Activated T-cell treated with anti-CD3 and anti-CD28 coated beads, Interleukin-2, amount 50 U/mL, for 4 hours (primary cell): ENCODE results near the gene SPATS2L. TPM values are rescaled to one million over a fixed set of nuclear protein-coding genes. Genes with fewer than 3 reads are reported as not detected.

Experiments
- ATAC-seq, 2 donors: fragments of 200-7000 bp; cut with Tn5 transposase; one replicate each; pipeline ENCODE4 v1.10.0; 2021
- DNase-seq: peaks from one replicate; pipeline ENCODE4 v3.0.0-alpha.2; 2020
- H3K27me3 Mint-ChIP-seq: one replicate; pipeline ENCODE4 v1.8.0; 2021; ENCODE audit warnings: low read depth, mixed read lengths
- H3K36me3 Mint-ChIP-seq: one replicate; pipeline ENCODE4 v1.8.0; 2022; ENCODE audit warnings: mixed read lengths; ENCODE audit not compliant: insufficient read depth
- H3K4me1 Mint-ChIP-seq: one replicate; pipeline ENCODE4 v1.8.0; 2021; ENCODE audit warnings: low read depth, mixed read lengths
- H3K4me3 Mint-ChIP-seq: one replicate; pipeline ENCODE4 v1.8.0; 2021; ENCODE audit warnings: mild to moderate bottlenecking, moderate library complexity, mixed read lengths
- H3K9me3 Mint-ChIP-seq: one replicate; pipeline ENCODE4 v1.8.0; 2021; ENCODE audit warnings: mixed read lengths
- total RNA-seq, 3 donors: library from RNA; stranded (reverse); gene quantifications; one replicate each; pipeline ENCODE4 v1.2.1, GENCODE V29; 2021

Gene SPATS2L
- total RNA-seq, 3 donors from 2014 or later = 6.6 to 9.5 (median 8.8) TPM

GRCh38 chr2:200378652-200379290, 72.3 kb downstream of the SPATS2L start:
- Mint-ChIP-seq H3K4me3 (no peak overlapping the region), H3K36me3 (no peaks in the 10 kb centered on the region), H3K27me3 (no peaks in the 10 kb centered on the region), H3K9me3 (no peaks in the 10 kb centered on the region), H3K4me1 (peaks cover 58% of the 10 kb centered on the region)
- no peak for DNase-seq
- no peak for ATAC-seq

GRCh38 chr2:200379481-200380090, 73.1 kb downstream of the SPATS2L start:
- DNase-seq (no peak), ATAC-seq (no peak)
- no peaks in the 10 kb centered on the region for H3K36me3 Mint-ChIP-seq
- no peak overlapping the region for H3K4me3 Mint-ChIP-seq
- H3K27me3 Mint-ChIP-seq = no peaks in the 10 kb centered on the region
- no peaks in the 10 kb centered on the region for H3K9me3 Mint-ChIP-seq
- H3K4me1 Mint-ChIP-seq = peaks cover 51% of the 10 kb centered on the region

- Mint-ChIP-seq H3K4me3 (no peak overlapping the region), H3K27me3 (no peaks in the 10 kb centered on the region), H3K36me3 (no peaks in the 10 kb centered on the region), H3K4me1 (peaks cover 48% of the 10 kb centered on the region), H3K9me3 (no peaks in the 10 kb centered on the region)
- no peak for ATAC-seq
- no peak for DNase-seq
These were observed 73.6 kb downstream of the SPATS2L start for GRCh38 chr2:200380091-200380561.

GRCh38 chr2:200380833-200381542, 74.5 kb downstream of the SPATS2L start:
- no peaks in the 10 kb centered on the region for H3K36me3 Mint-ChIP-seq
- ATAC-seq (no peak), DNase-seq (no peak)
- peaks cover 40% of the 10 kb centered on the region for H3K4me1 Mint-ChIP-seq
- H3K4me3 Mint-ChIP-seq = no peak overlapping the region
- no peaks in the 10 kb centered on the region for H3K27me3 Mint-ChIP-seq
- H3K9me3 Mint-ChIP-seq = no peaks in the 10 kb centered on the region

DNA sequence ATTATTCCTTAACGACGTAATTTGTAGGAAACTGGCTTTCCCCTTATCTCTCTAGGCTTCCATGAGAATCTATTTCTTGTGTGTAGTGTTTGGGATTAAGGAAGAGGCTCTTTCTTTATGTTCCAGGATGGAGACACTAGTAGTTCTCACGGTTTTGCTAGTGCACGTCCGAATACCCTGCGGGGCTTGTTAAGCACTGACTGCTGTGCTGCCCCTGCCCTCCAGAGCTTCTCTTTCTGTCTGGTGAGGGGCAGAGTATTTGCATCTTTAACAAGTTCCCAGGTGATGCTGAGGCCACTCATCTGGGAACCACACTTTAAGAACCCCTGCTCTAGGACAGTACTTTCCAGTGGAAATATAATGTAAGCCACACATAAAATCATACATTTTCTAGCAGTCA, 76.4 kb downstream of the SPATS2L start:
- no peak for ATAC-seq
- Mint-ChIP-seq H3K27me3 (no peaks in the 10 kb centered on the region), H3K36me3 (no peaks in the 10 kb centered on the region), H3K9me3 (no peaks in the 10 kb centered on the region), H3K4me1 (peaks cover 22% of the 10 kb centered on the region), H3K4me3 (no peak overlapping the region)
- DNase-seq = no peak

DNA sequence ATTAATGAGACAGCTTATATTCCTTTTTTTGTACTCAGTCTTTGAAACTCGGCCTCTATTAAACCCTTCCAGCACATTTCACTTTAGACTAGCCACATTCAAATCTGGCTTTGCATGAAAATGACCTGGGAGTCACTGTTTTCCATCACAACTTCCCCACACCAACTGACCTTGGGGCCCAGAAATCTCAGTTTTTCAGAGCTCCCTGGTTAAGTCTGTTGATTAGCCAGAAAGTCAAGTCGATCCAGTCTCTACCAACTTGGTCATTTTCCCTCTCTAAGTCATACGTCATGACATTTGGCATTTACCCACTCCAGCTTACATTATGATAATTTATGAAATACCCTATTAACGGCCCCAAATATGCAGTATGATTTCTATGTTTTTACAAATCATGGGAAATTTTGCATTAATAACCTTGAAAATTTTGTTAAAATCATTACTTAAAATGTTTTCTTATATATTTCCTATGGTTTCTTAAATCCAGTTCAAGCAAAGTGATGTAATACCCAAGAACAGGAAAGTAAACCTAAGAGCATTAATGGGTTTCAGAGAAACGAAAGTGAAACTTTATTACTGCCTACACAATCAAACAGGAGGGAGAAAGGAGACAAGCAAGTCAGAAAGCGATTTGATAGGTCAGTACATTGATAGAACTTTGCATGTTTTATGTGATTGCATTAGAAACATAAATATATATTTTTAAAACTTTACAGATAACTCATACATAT, 77.1 kb downstream of the SPATS2L start:
- no peaks in the 10 kb centered on the region for H3K27me3 Mint-ChIP-seq

GRCh38 chr2:200385063-200385635, 78.7 kb downstream of the SPATS2L start:
- H3K4me1 Mint-ChIP-seq = peaks cover 17% of the 10 kb centered on the region
- ATAC-seq (no peak), DNase-seq (no peak)
- no peaks in the 10 kb centered on the region for H3K9me3 Mint-ChIP-seq
- peaks cover 6% of the 10 kb centered on the region for H3K36me3 Mint-ChIP-seq
- no peak overlapping the region for H3K4me3 Mint-ChIP-seq
- no peaks in the 10 kb centered on the region for H3K27me3 Mint-ChIP-seq

More for the DNA sequence above, 77.1 kb downstream of the SPATS2L start:
- Mint-ChIP-seq H3K4me3 (peak overlapping the region; percentile 45), H3K36me3 (no peaks in the 10 kb centered on the region), H3K9me3 (no peaks in the 10 kb centered on the region), H3K4me1 (peaks cover 19% of the 10 kb centered on the region)
- DNase-seq (no peak), ATAC-seq (peak in 1 of 2 donors; percentile 80)

DNA sequence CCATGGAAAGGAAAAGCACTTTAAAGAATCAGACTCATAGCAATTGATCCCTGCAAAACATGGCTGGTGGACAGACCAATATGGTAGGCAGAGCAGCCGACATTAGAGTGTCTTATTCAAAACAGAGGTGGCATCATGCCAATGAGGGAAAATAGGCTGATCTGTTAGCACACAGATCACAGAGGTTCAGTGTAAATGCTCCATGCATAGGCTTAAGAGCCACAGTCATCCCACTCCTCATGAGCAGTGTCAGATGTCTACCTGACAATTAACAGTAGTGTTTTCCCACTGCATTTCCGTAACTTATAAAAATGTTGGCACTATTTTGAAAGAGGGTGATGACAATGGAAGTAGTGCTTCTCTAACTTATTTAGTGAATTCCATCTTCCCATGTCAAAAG, 86.7 kb downstream of the SPATS2L start:
- DNase-seq (no peak), ATAC-seq (no peak)
- Mint-ChIP-seq H3K9me3 (no peaks in the 10 kb centered on the region), H3K36me3 (peaks cover 11% of the 10 kb centered on the region), H3K27me3 (no peaks in the 10 kb centered on the region), H3K4me1 (no peaks in the 10 kb centered on the region), H3K4me3 (no peak overlapping the region)

- H3K9me3 Mint-ChIP-seq = no peaks in the 10 kb centered on the region
- H3K36me3 Mint-ChIP-seq = peaks cover 9% of the 10 kb centered on the region
- ATAC-seq = no peak
These were observed 87.6 kb downstream of the SPATS2L start for GRCh38 chr2:200394045-200394444.

GRCh38 chr2:200396781-200397242, 90.3 kb downstream of the SPATS2L start:
- Mint-ChIP-seq H3K27me3 (no peaks in the 10 kb centered on the region), H3K36me3 (no peaks in the 10 kb centered on the region), H3K4me1 (no peaks in the 10 kb centered on the region), H3K4me3 (no peak overlapping the region), H3K9me3 (no peaks in the 10 kb centered on the region)
- ATAC-seq (no peak), DNase-seq (no peak)

More at GRCh38 chr2:200394045-200394444, 87.6 kb downstream of the SPATS2L start:
- no peak for DNase-seq
- H3K4me3 Mint-ChIP-seq = no peak overlapping the region
- no peaks in the 10 kb centered on the region for H3K4me1 Mint-ChIP-seq
- H3K27me3 Mint-ChIP-seq = no peaks in the 10 kb centered on the region

GRCh38 chr2:200397785-200398184, 91.3 kb downstream of the SPATS2L start:
- Mint-ChIP-seq H3K36me3 (no peaks in the 10 kb centered on the region), H3K9me3 (no peaks in the 10 kb centered on the region), H3K4me1 (no peaks in the 10 kb centered on the region), H3K27me3 (no peaks in the 10 kb centered on the region), H3K4me3 (no peak overlapping the region)
- ATAC-seq = no peak
- no peak for DNase-seq

GRCh38 chr2:200399046-200399445, 92.6 kb downstream of the SPATS2L start:
- no peak for ATAC-seq
- no peak for DNase-seq
- Mint-ChIP-seq H3K4me3 (no peak overlapping the region), H3K36me3 (no peaks in the 10 kb centered on the region), H3K9me3 (no peaks in the 10 kb centered on the region), H3K27me3 (no peaks in the 10 kb centered on the region), H3K4me1 (no peaks in the 10 kb centered on the region)

- DNase-seq (no peak), ATAC-seq (no peak)
- Mint-ChIP-seq H3K9me3 (no peaks in the 10 kb centered on the region), H3K27me3 (no peaks in the 10 kb centered on the region), H3K4me1 (no peaks in the 10 kb centered on the region), H3K4me3 (no peak overlapping the region), H3K36me3 (no peaks in the 10 kb centered on the region)
These were observed 93.1 kb downstream of the SPATS2L start for GRCh38 chr2:200399636-200400035.

GRCh38 chr2:200403814-200404213, 97.3 kb downstream of the SPATS2L start:
- no peaks in the 10 kb centered on the region for H3K9me3 Mint-ChIP-seq
- DNase-seq (no peak), ATAC-seq (no peak)
- no peak overlapping the region for H3K4me3 Mint-ChIP-seq
- no peaks in the 10 kb centered on the region for H3K27me3 Mint-ChIP-seq
- no peaks in the 10 kb centered on the region for H3K36me3 Mint-ChIP-seq
- peaks cover 25% of the 10 kb centered on the region for H3K4me1 Mint-ChIP-seq
